ENCODE measurements around the gene HLA-DMA.

- no peak for TF ChIP-seq CTCF (IDR thresholded peaks at IDR 0.05)
- TF ChIP-seq POLR2A (IDR thresholded peaks at IDR 0.05) = no peak
Measured at GRCh38 chr6:32975886-32976285, 23.0 kb upstream of the HLA-DMA start.

All from Peyer's patch (tissue), 4 donors.